PFSK-1 (cell line): Measurements from ENCODE around the gene CNIH3. TPM values are rescaled to one million over a fixed set of nuclear protein-coding genes. Genes with fewer than 3 reads are reported as not detected.

ENCODE experiments used
- FOXP2 ChIP-seq: optimal IDR thresholded peaks from 2 replicates; pipeline ENCODE3; 2011; ENCODE audit warnings: borderline replicate concordance, control low read depth, inconsistent platforms; ENCODE audit not compliant: insufficient read depth; ENCODE audit errors: extremely low read length, extremely low read depth
- POLR2AphosphoS5 ChIP-seq: IDR thresholded peaks from 2 replicates; pipeline ENCODE4 v1.6.1; 2012; ENCODE audit warnings: low read depth, mild to moderate bottlenecking, control low read depth, low read length, moderate library complexity
- SIN3A ChIP-seq: IDR thresholded peaks from 2 replicates; pipeline ENCODE4 v1.6.1; 2012; ENCODE audit warnings: mild to moderate bottlenecking, low read length, moderate library complexity, borderline replicate concordance; ENCODE audit not compliant: insufficient read depth
- TAF1 ChIP-seq: IDR thresholded peaks from 2 replicates; pipeline ENCODE4 v1.6.1; 2012; ENCODE audit warnings: low read length, control low read depth, borderline replicate concordance; ENCODE audit not compliant: insufficient read depth
- polyA plus RNA-seq: library from polyadenylated mRNA; unstranded; fragments of >200 nt; gene quantifications from one replicate; pipeline ENCODE4 v1.2.1, GENCODE V29; 2012; ENCODE audit warnings: low read depth, missing spikeins; ENCODE audit not compliant: insufficient read length
- TF ChIP-seq, protein P1 (sequence below), 2 experiments: IDR thresholded peaks; 2 replicates each; pipeline versions ENCODE4 v1.6.1 to v1.8.0; 2011 to 2012; ENCODE audit warnings: low read depth in 2 of 2, low read length in 2 of 2, control low read depth in 1 of 2, inconsistent platforms in 1 of 2, mild to moderate bottlenecking in 1 of 2, moderate library complexity in 1 of 2; ENCODE audit not compliant: insufficient read depth in 1 of 2

The CNIH3 gene
- 9.5 TPM for polyA plus RNA-seq

DNA sequence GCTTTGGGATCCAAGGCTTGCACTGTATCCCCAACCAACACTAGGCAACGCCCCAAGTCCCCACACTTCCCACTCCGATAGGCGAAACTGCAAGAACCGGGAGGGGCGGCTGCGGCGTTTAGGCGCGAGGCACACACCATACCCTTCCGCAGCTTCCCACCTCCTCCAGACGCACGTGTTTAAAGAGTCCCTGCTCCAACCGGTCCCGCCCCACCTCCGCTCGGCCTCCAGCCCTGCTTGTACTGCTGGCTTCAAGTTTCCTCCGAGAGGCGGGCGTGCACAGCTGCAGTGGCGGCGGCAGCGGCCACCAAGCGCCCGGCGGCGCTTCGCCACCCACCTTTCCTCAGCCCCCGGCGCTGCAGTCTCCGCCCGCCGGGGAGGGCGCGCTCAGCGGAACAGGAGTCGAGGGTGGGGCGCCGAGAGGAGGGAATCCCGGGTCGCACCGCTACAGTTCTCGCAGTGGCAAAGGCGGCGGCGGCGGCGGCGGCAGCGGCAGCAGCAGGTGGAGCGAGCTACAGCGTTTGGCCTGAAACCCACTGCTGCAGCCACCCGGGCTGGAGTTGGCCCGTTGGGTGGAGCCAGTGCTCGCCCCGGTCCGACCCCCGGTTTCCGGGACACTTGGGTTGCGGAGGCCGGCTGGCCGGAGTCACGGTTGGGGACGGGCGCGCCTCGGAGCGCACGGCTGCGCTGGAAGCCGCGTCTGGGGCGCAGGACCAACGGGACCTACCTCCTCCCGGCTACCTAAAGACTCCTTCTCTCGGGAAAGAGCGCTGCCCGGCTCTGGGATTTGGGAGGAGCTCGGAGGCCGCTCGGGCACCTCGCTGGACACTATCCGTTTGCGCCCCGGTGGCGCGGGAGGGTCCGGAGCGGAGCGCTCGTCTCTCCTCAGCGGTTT, at the start of gene CNIH3:
Gene CNIH3, plus strand, starts transcription at position 457 of the 895 bp plus-strand sequence. CDS start 858 bp downstream, outside the sequence.
- peak; percentile 44; the same call in 1 of the 2 replicates for TF ChIP-seq SIN3A
- TF ChIP-seq POLR2AphosphoS5, result no peak

DNA sequence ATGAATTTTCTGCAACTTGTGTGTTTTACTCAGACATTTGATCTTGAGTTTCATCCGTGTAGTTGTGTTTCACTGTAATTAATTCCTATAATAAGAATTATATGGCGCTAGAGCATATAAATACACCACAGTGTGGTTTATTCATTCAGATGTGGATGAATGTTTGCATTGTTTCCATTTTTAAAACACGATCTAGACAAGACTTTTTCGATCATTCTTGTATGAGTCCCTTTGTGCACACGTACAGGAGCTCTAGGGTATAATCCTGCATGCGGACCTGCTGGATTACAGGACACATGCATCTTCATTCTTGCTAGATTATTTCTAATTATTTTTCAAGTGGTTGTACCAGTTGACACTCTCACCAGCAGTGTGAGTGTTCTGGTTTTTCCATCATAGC, 46.8 kb upstream of the CNIH3 start:
- TF ChIP-seq, protein P1, sequence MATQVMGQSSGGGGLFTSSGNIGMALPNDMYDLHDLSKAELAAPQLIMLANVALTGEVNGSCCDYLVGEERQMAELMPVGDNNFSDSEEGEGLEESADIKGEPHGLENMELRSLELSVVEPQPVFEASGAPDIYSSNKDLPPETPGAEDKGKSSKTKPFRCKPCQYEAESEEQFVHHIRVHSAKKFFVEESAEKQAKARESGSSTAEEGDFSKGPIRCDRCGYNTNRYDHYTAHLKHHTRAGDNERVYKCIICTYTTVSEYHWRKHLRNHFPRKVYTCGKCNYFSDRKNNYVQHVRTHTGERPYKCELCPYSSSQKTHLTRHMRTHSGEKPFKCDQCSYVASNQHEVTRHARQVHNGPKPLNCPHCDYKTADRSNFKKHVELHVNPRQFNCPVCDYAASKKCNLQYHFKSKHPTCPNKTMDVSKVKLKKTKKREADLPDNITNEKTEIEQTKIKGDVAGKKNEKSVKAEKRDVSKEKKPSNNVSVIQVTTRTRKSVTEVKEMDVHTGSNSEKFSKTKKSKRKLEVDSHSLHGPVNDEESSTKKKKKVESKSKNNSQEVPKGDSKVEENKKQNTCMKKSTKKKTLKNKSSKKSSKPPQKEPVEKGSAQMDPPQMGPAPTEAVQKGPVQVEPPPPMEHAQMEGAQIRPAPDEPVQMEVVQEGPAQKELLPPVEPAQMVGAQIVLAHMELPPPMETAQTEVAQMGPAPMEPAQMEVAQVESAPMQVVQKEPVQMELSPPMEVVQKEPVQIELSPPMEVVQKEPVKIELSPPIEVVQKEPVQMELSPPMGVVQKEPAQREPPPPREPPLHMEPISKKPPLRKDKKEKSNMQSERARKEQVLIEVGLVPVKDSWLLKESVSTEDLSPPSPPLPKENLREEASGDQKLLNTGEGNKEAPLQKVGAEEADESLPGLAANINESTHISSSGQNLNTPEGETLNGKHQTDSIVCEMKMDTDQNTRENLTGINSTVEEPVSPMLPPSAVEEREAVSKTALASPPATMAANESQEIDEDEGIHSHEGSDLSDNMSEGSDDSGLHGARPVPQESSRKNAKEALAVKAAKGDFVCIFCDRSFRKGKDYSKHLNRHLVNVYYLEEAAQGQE (IDR thresholded peaks at IDR 0.05; ENCODE audit: insufficient read depth in 1 of 2, low read depth in 2 of 2, low read length in 2 of 2), result no peak
- TF ChIP-seq POLR2AphosphoS5 (no peak), FOXP2 (no peak), SIN3A (no peak), TAF1 (no peak)

DNA sequence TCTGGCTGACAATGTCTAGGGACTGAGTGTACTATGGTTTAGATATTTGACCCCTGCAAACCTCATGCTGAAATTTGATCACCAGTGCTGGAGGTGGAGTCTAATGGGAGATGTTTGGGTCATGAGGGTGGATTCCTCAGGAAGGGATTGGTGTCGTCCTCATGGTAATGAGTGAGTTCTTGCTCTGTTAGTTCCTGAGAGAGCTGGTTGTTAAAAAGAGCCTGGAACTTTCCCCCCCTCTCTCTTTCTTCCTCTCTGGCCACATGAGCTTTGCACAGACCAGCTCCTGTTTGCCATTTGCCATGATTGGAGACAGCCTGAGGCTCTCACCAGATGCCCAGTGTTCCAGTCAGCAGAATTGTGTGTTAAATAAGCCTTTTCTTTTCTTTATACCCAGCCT, 36.6 kb upstream of the CNIH3 start:
- TF ChIP-seq, protein P1 (IDR thresholded peaks at IDR 0.05; ENCODE audit: insufficient read depth in 1 of 2, low read depth in 2 of 2, low read length in 2 of 2), result no peak
- TF ChIP-seq TAF1 (no peak), SIN3A (no peak), FOXP2 (no peak), POLR2AphosphoS5 (no peak)

DNA sequence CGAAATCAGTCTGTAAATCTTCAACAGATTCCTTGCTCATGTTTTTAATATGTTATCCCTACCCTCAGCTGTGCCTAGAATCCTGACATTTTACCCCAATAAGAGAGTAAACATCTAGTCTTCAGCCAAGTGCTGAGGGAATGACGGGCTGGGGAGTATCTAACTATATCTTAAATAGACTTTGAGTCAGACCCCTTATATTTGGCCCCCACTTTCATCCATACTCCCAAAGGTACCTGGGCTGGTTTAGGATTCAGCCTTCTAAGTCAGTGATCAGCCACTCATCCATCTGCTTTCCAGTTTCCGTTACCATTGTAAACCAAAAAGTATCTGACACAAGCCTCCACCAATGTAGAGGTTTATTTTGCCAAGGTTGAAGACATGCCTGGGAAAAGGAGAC, 36.1 kb upstream of the CNIH3 start:
- no peak for TF ChIP-seq SIN3A

GRCh38 chr1:224582041-224582440, 34.1 kb upstream of the CNIH3 start:
- TF ChIP-seq SIN3A (no peak), FOXP2 (no peak), POLR2AphosphoS5 (no peak), TAF1 (no peak)
- TF ChIP-seq, protein P1 (IDR thresholded peaks at IDR 0.05; ENCODE audit: insufficient read depth in 1 of 2, low read depth in 2 of 2, low read length in 2 of 2), result no peak

- TF ChIP-seq, protein P1 (IDR thresholded peaks at IDR 0.05; ENCODE audit: insufficient read depth in 1 of 2, low read depth in 2 of 2, low read length in 2 of 2), result no peak
- TF ChIP-seq POLR2AphosphoS5 (no peak), SIN3A (no peak), FOXP2 (no peak), TAF1 (no peak)
Measured at GRCh38 chr1:224583774-224584173, 32.3 kb upstream of the CNIH3 start.
